Muscle of leg (tissue), 11 donors: ENCODE measurements around the gene DGKZ. TPM values are rescaled to one million over a fixed set of nuclear protein-coding genes. Genes with fewer than 3 reads are reported as not detected.

Source experiments
- DNase-seq: peaks from one replicate; pipeline ENCODE4 v3.0.0; 2013
- H3K27ac ChIP-seq: one replicate; pipeline ENCODE4 v1.5.1; 2013; ENCODE audit warnings: mild to moderate bottlenecking, low read length, control low read depth
- H3K27me3 ChIP-seq: one replicate; pipeline ENCODE4 v1.6.1; 2013; ENCODE audit warnings: low read length; ENCODE audit not compliant: control insufficient read depth, insufficient read depth
- H3K36me3 ChIP-seq: one replicate; pipeline ENCODE4 v1.6.1; 2013; ENCODE audit warnings: low read length; ENCODE audit not compliant: control insufficient read depth, insufficient read depth
- H3K4me1 ChIP-seq: one replicate; pipeline ENCODE4 v1.6.1; 2013; ENCODE audit warnings: low read length; ENCODE audit not compliant: control insufficient read depth, insufficient read depth
- H3K4me3 ChIP-seq: one replicate; pipeline ENCODE4 v1.5.1; 2013; ENCODE audit warnings: low read length, control low read depth
- H3K9me3 ChIP-seq: replicated peaks from 2 replicates; pipeline ENCODE4 v1.6.1; 2013; ENCODE audit warnings: low read depth, low read length; ENCODE audit not compliant: control insufficient read depth
- WGBS: methylation state at CpG from one replicate; pipeline ENCODE4 v1.1.5; 2013; ENCODE audit warnings: missing lambda C conversion rate; ENCODE audit not compliant: insufficient coverage; 5-methylcytosine and 5-hydroxymethylcytosine counted together
- polyA plus RNA-seq, 8 donors: library from polyadenylated mRNA; unstranded; fragments of 120-200 nt; gene quantifications; one replicate each; pipeline versions ENCODE4 v1.2.1 to v1.2.3, GENCODE V29; 2013; ENCODE audit warnings: inconsistent platforms in 1 of 8, low replicate concordance in 1 of 8; ENCODE audit not compliant: insufficient read length in 8 of 8, insufficient read depth in 1 of 8
- total RNA-seq: library from RNA; stranded (reverse); fragments of 120-200 nt; gene quantifications from one replicate; pipeline ENCODE4 v1.2.4, GENCODE V29; 2013

Gene DGKZ
- total and polyA plus RNA-seq, 9 donors, result 42.5 to 86.8 (median 72.6) TPM

DNA sequence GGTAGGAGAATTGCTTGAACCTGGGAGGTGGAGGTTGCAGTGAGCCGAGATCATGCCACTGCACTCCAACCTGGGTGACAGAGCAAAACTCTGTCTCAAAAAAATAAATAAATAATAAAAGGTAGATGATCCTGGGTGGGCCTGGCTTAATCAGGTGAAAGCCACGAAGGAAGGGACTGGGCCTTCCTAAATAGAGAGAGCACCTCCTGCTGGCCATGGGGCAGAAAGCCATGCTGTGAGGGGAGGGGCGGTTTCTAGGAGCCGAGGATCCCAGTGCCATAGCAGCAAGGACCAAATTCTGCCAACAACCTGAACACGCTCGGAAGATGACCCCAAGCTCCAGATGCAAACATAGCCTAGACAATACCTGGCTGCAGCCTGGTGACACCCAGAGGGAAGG is 24.5 kb upstream of the DGKZ start:
- no peaks in the 10 kb centered on the region for H3K27me3 ChIP-seq
- no peak overlapping the region for H3K27ac ChIP-seq
- WGBS, result 100% methylated on average over 1 of the region's 6 CpGs
- H3K9me3 ChIP-seq, result no peaks in the 10 kb centered on the region
- DNase-seq, result no peak
- peaks cover 9% of the 10 kb centered on the region for H3K4me1 ChIP-seq
- no peak overlapping the region for H3K4me3 ChIP-seq
- peaks cover 14% of the 10 kb centered on the region for H3K36me3 ChIP-seq

DNA sequence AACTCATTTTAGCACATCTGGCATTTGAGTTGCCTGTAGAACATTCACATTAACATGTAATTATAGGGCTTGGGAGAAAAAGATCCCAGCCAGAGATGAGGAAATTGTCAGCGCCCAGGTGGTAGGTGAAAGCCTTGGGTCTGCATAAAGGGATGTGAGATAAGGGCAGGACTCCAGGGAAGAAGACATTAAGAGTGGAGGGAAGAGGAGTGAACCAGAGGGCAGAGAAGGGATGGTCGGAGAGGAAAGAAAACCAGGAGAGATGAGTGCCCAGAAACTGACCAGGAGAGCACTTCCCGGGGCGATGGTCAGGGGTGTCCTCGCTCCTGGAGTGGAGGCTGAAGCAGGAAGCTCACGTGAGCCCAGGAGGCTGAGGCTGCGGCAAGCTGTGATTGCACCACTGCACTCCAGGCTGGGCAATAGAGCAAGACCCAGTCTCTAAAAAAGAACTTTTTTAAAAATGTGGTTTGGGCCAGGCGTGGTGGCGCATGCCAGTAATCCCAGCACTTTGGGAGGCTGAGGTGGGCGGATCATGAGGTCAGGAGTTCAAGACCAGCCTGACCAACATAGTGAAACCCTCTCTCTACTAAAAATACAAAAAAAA is 20.3 kb upstream of the DGKZ start:
- no peaks in the 10 kb centered on the region for H3K9me3 ChIP-seq
- peaks cover 15% of the 10 kb centered on the region for H3K4me1 ChIP-seq
- H3K36me3 ChIP-seq, result no peaks in the 10 kb centered on the region
- no peak overlapping the region for H3K4me3 ChIP-seq
- H3K27ac ChIP-seq, result no peak overlapping the region
- no peak for DNase-seq
- peaks cover 18% of the 10 kb centered on the region for H3K27me3 ChIP-seq
- 83% methylated on average over 5 of the region's 10 CpGs for WGBS

DNA sequence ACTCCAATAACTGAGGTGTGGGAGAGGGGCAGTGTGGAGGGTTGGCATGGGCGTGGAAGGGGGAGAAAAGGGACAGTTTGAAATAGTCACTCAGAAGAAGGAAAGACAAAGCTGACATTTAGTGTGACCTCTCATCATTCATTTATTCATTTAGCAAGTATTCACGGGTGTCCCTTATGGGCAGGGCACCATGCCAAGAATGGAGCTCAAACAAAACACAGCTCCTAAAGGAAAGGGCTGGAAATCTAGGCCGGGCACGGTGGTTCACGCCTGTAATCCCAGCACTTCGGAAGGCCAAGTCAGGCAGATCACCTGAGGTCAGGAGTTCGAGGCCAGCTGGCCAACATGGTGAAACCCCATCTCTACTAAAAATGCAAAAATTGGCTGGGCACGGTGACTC is 19.4 kb upstream of the DGKZ start:
- H3K4me3 ChIP-seq, result no peak overlapping the region
- no peak overlapping the region for H3K27ac ChIP-seq
- 65% methylated on average over 7 of the region's 8 CpGs for WGBS
- DNase-seq, result no peak
- H3K36me3 ChIP-seq, result no peaks in the 10 kb centered on the region
- peaks cover 27% of the 10 kb centered on the region for H3K27me3 ChIP-seq
- peaks cover 23% of the 10 kb centered on the region for H3K4me1 ChIP-seq
- no peaks in the 10 kb centered on the region for H3K9me3 ChIP-seq

DNA sequence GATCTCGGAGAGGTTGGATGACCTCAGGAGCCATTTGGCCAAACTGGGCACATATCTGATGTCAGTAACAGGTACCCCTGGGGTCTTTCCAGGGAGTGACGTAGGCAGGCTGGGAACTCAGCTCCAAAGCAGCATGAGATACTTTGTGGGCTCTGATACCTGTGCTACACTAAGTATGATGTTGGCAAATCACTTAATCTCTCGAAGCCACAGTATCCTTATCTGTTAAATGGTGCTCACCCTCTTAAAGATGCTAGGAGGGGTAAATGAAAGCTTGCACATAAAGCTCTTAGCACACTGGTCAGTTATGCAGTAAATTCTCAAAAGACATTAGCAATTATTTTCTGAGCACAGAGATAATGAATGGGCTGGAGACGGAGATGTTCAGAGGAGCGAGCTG is 17.1 kb upstream of the DGKZ start:
- DNase-seq, result no peak
- Histone ChIP-seq H3K4me3 (no peak overlapping the region), H3K9me3 (no peaks in the 10 kb centered on the region), H3K36me3 (no peaks in the 10 kb centered on the region), H3K4me1 (peaks cover 27% of the 10 kb centered on the region), H3K27me3 (peaks cover 45% of the 10 kb centered on the region), H3K27ac (peak overlapping the region; percentile 55)
- WGBS, result 63% methylated on average over 1 of the region's 5 CpGs

DNA sequence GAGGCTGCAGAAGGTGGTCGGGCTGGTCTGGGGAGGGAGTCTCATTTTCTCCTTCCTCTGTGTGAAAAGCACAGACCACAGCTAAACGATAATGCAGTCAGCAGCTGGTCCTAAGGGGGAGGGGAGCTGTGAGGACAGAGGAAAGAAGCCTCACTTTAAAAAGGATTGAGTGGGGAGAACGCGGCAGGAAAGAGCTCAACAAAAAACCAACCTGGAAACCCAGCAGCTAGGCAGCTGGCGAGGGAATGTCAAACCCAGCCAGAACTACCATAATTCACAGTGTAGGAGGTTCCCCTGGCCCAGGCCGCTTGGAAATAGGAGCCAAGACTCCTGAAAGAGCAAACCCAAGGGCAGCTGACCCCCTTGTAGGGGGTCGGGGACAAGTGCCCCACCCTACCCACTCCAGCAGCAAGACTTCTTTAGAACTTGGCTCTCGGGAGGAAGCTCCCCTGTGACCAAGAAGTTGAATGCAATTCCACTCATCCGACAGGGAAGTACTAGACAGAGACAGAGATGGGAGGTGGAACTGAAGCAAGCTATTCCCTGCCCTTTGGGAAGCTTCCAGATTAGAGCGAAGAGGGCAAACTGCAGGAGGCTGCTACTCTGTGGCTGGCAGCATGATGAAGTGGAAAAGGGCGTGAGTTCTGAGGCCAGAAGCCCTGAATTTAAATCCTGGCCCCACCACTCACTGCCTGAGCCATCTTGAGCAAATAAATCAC is 16.5 kb upstream of the DGKZ start:
- H3K4me3 ChIP-seq, result no peak overlapping the region
- peak overlapping the region; percentile 55 for H3K27ac ChIP-seq
- H3K36me3 ChIP-seq, result no peaks in the 10 kb centered on the region
- H3K4me1 ChIP-seq, result peaks cover 27% of the 10 kb centered on the region
- WGBS, result 0% methylated on average over 3 of the region's 11 CpGs
- H3K9me3 ChIP-seq, result no peaks in the 10 kb centered on the region
- DNase-seq, result peak; percentile 81
- H3K27me3 ChIP-seq, result peaks cover 49% of the 10 kb centered on the region

DNA sequence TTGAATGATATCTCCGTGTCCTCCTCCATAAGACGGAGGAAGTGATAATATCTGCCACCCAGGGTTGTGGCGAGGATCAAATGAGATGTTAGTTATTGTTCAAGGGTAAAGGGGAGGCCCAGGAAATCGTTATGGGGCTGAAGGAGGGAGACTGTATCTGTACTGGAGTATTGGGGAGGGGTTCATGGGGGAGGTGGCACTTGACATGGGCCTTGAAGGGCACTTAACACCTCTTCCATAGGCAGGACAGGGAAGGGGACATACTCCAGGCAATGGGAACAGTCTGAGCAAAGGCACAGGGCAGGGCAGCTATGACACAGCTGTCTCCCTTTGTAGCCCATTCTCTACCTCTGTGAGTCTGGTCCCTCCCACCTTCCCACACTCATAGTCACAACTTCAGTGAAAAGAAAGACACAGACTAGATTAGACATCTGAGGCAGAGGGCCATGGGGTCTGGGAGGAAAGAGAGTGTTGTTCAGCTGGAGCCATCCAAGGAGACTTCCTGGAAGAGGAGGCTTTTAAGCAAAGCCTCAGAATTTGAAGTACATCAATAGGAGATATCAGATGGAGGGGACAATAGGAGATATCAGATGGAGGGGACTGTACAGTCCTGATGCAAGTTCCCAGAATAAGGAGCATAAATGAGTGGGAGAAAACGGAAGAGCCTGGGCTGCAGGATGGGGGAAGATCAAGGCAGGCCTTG is 15.8 kb upstream of the DGKZ start:
- peaks cover 50% of the 10 kb centered on the region for H3K27me3 ChIP-seq
- no peak overlapping the region for H3K4me3 ChIP-seq
- no peak overlapping the region for H3K27ac ChIP-seq
- no peaks in the 10 kb centered on the region for H3K36me3 ChIP-seq
- H3K9me3 ChIP-seq, result no peaks in the 10 kb centered on the region
- 55% methylated on average over 5 of the region's 5 CpGs for WGBS
- H3K4me1 ChIP-seq, result peaks cover 27% of the 10 kb centered on the region
- DNase-seq, result no peak

DNA sequence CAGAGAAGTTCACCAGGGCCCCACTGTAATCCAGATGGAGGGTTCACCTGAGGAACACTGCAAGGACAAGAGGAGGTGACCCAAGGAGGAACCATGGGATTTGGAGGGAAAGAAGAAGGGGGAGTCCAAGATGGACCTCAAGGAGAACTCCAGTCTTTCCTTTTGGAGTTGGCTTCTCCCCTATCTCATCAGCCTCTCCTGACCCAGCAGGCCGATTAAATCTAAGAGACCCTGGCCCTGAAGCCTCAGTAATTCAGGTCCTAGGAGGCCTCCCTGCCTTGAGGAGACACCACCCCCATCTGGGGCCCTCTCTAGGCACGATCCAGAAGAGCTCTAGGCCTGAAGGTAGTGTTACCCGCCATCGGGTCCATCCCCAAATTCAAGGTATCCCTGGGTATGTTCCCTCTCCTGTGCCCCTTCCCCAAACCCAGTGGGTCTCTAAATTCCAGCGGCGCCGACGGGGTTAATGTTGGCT is 15.1 kb upstream of the DGKZ start:
- 8% methylated on average over 4 of the region's 8 CpGs for WGBS
- H3K27me3 ChIP-seq, result peaks cover 50% of the 10 kb centered on the region
- DNase-seq, result no peak
- no peaks in the 10 kb centered on the region for H3K36me3 ChIP-seq
- peak overlapping the region; percentile 28 for H3K4me3 ChIP-seq
- peaks cover 27% of the 10 kb centered on the region for H3K4me1 ChIP-seq
- no peak overlapping the region for H3K27ac ChIP-seq
- no peaks in the 10 kb centered on the region for H3K9me3 ChIP-seq

DNA sequence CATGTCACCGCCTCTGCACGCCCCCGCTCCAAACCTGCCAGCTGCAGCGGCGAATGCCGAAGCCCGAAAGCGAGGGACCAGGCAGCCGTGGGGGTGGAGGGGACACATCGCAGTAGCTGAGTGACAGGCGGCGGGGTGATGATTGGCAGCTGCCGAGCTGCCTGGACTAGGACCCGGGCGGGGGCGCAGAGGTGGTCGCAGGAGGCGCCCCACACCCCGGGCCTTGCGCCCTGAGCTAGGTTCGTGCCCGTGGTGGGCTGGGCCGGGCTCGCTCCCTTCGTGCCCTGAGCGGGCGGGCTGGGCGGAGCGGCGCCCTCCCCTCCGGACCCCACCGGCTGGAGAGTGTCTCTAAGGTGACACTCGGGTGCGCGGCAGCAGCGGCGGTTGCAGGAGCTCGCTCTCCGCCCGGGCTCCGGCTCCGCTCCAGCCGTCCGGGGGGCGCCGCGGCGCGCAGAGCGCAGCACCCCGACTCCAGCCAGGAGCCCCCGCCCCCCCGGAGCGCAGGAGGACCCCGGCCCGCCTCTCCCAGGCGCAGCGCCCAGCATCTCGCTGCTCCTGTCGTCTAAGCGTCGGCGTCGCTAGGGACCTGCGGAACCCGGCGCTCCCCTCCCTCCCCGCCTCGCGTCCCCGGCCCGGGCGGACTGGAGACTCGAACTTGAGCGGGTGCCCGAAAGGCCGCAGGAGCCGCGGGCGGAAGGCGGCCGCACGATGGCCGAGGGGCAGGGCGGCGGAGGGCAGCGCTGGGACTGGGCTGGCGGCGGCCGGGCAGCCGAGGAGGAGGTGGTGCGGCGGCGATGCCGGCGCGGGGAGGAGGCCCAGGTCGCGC is 14.5 kb upstream of the DGKZ start:
- H3K27ac ChIP-seq, result no peak overlapping the region
- no peak for DNase-seq
- under 1% methylated on average over 95 of the region's 99 CpGs for WGBS
- peaks cover 27% of the 10 kb centered on the region for H3K4me1 ChIP-seq
- H3K9me3 ChIP-seq, result no peaks in the 10 kb centered on the region
- no peaks in the 10 kb centered on the region for H3K36me3 ChIP-seq
- peak overlapping the region; percentile 28 for H3K4me3 ChIP-seq
- peaks cover 50% of the 10 kb centered on the region for H3K27me3 ChIP-seq

DNA sequence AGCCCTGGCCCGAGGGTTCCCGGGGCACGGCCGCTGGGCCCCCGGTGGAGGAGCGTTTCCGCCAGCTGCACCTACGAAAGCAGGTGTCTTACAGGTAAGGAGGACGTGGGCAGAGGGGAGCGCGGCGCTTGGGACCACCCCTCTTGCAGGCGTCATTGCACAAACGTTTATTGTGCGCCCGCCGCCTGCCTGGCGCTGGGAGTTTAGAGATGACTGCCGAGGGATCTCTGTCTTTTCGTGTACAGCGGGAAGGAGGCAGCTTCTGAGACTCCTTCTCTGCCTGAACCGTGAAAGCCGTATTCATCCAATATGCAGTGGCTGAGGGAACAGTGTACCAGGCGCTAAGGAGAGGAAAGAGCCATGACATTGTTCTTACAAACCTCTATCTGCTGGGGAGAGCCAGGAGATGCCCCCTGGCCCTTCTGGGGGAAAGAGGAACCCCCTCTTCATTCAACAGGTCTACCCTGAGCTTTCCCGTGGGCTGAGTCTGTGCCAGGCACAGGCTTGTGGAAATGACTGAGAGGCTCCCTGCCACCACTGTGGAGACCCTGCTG is 13.8 kb upstream of the DGKZ start:
- peak overlapping the region; percentile 17 for H3K4me3 ChIP-seq
- peaks cover 50% of the 10 kb centered on the region for H3K27me3 ChIP-seq
- no peaks in the 10 kb centered on the region for H3K9me3 ChIP-seq
- 1% methylated on average over 14 of the region's 25 CpGs for WGBS
- H3K4me1 ChIP-seq, result peaks cover 28% of the 10 kb centered on the region
- no peak for DNase-seq
- H3K36me3 ChIP-seq, result no peaks in the 10 kb centered on the region
- H3K27ac ChIP-seq, result no peak overlapping the region
